Measurements from ENCODE around the gene COX7B2.

DNA sequence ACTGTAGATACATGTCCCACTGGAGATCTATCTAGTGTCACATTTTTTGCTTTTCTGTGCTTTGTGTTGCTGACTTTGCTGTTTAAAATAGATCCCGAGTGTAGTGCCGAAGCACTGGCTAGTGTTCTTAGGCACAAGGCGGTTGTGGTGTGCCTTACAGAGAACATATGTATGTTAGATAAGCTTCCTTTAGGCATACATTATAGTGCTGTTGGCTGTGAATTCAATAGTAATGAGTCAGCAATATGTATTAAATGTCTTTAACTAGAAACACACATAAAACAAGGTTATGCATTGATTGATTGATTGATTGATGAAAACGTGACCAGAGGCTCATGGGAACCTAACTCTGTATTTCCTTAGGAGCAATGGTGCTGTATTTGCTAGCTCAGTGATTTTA is 56.2 kb downstream of the COX7B2 start:
- TF ChIP-seq ZNF274 (IDR thresholded peaks at IDR 0.05; ENCODE audit: low read depth, low read length) (no peak), SUZ12 (IDR thresholded peaks at IDR 0.05; ENCODE audit: extremely low read depth, insufficient read depth, insufficient read length) (no peak), YY1 (IDR thresholded peaks at IDR 0.05; ENCODE audit: insufficient read depth, insufficient read length) (no peak)
